ENCODE results near the gene CCDC197.

GRCh38 chr14:94016446-94016976 is 19.4 kb downstream of the CCDC197 start:
- TF ChIP-seq CTCF (IDR thresholded peaks at IDR 0.05) (no peak), POLR2A (IDR thresholded peaks at IDR 0.05) (no peak)

All from uterus (tissue), 2 donors.